ENCODE data around the gene FBXO42.
"Not testable (repeated sequence)": the region's sequence is repeated elsewhere in the genome, so short reads cannot be mapped to it uniquely, and the experiment has no call there.

Gene FBXO42

DNA sequence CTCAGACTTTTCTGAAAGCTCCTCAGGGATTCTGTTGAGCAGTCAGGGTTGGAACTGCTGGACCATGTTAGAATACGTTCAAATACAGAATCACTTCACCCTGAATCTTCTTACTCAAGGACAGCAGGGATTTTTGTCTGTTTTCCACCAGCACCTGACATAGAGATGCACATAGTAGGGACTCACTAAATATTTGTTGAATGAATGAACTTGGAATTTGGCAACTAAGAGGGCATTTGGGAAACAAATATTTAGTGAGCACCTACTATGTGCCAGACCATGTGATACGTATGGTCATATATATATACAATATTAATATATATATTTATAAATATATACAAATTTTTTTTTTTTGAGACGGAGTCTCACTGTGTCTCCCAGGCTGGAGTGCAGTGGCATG, 4.6 kb upstream of the FBXO42 start:
- TF ChIP-seq POLR2A (IDR thresholded peaks at IDR 0.05; ENCODE audit: low read depth, low read length): no peak
- DNase-seq (ENCODE audit: insufficient read length, low spot score) (no peak), FAIRE-seq (no peak)

DNA sequence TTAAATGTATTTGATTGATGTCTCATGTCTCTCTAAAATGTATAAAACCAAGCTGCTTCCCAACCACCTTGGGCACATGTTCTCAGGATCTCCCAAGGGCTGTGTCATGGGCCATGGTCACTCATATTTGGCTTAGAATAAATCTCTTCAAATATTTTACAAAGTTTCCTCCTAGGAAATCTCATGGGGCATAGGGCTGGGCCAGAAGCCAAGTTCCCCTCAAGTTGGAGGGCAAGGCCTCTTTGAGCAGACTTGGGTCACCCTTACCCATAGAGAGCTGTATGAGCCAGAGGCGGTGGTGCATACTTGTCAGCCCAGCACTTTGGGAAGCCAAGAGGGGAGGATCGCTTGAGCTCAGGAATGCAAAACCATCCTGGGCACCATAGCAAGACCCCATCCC, 2.3 kb upstream of the FBXO42 start:
- DNase-seq (ENCODE audit: insufficient read length, low spot score) (no peak), FAIRE-seq (no peak)
- TF ChIP-seq POLR2A (IDR thresholded peaks at IDR 0.05; ENCODE audit: low read depth, low read length): no peak

DNA sequence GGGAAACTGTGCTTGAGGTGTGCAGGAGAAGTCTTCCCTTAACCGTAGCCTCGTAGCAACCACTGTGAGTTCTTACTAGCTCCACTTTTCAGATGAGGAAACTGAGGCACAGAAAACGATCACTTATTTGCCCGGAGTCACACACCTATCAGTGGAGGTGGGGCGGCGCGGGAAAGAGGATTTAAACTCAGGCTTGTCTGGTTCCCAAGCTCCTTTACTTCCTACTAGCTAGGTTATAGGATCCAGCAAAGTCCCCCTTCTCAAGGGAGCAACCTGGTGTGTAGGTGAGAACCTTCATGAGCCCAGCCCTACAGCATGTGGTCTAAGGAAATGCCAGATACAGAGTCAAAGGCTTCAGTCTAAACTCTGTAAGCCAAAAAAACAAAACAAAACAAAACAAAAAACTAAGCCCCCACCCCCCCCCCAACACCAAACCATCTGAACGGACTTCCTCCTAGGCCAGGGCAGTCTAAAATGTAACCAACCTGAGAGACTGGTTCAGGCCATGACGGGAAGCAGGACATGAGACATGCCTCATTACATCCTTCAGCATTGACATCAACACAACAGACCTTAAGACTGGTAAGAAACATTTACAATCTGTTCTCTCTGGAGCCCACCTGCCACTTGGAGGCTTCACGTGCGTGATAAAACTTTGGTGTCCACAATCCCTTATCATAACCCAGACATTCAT, 709 bp upstream of the FBXO42 start:
- DNase-seq (ENCODE audit: insufficient read length, low spot score) (no peak), FAIRE-seq (no peak)
- TF ChIP-seq POLR2A (IDR thresholded peaks at IDR 0.05; ENCODE audit: low read depth, low read length): no peak

DNA sequence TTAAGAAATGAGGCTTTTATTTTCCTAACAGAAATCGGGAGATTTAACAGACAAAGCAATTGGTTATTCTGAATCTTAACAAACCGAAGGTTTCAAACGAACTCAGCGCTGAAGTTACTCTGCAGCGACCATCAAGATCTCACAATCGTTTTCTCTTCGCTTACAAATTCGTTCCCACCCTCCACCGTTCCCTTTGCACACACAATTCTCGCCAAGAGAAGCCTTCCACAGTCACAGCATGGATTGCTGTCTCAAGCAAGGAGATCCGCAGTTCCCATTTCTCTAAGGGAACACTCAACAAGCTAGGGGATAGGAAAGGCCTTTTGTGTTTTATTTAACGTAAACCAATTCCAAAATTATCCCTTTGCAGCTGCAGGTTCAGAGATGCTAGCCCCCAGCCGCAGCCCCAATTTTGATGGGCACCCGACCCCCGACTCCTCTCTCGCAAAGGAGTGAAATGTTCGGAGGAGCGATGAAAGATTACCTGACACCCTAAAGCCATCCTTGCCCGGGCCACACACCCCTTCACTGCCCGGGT, 755 bp downstream of the FBXO42 start:
- FAIRE-seq: peak; percentile 78
- no peak for DNase-seq (ENCODE audit: insufficient read length, low spot score)
- TF ChIP-seq POLR2A (IDR thresholded peaks at IDR 0.05; ENCODE audit: low read depth, low read length): no peak

DNA sequence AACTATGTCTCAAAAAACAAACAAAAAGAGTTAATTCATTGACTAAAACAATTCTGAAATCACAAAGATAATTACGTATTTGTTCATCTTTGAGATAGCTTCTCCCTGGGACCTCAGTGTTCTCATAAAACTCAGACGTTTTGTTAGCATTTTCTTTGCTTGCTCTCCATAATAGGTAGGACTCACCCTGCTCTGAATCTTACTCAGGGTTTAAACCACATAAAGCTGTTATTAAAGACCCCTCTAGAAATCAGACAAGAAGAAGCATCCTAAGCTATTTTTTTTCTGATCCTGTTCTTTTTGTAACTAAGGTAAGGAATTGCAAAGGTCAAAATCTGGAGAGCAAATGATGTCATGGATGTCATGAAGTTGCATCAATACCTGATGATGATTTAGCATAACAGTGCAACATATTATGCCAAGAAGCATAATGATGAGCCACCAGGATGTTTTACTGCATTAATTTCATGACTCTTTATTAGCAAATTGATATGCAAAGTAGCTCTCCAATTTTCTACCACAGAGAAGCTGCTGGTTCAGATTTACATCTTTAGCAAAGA, 2.4 kb downstream of the FBXO42 start:
- no peak for DNase-seq (ENCODE audit: insufficient read length, low spot score)
- no peak for FAIRE-seq
- no peak for TF ChIP-seq POLR2A (IDR thresholded peaks at IDR 0.05; ENCODE audit: low read depth, low read length)

DNA sequence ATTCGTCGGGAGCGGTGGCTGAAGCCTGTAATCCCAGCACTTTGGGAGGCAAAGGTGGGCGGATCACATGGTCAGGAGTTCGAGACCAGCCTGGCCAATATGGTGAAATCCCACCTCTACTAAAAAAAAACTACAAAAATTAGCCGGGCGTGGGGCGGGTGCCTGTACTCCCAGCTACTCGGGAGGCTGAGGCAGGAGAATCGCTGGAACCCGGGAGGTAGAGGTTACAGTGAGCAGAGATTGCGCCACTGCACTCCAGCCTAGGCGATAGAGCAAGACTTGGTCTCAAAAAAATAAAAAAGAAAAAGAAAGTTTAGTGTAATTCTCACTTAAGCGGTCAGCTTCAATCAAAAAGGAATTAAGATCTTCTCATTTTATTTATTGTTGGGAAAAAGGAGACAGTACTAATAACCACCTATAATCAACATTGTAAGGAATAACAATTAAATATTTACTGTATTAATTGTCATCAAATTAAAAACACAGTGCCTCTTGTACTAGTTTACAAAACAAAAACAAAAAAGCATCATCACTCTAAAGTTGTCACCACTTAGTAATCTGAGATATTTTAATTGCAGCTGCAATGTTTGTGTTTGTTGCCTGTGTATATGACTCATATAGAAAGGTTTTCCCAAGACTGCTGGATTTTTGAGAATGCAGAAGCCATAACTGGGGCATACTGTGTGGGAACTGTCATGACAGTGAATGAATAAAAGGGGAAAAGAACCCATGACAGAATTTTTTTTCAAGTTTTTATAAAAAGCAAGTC, 3.7 kb downstream of the FBXO42 start:
- peak; percentile 31 for DNase-seq (ENCODE audit: insufficient read length, low spot score)
- FAIRE-seq: no peak
- TF ChIP-seq POLR2A (IDR thresholded peaks at IDR 0.05; ENCODE audit: low read depth, low read length): no peak

DNA sequence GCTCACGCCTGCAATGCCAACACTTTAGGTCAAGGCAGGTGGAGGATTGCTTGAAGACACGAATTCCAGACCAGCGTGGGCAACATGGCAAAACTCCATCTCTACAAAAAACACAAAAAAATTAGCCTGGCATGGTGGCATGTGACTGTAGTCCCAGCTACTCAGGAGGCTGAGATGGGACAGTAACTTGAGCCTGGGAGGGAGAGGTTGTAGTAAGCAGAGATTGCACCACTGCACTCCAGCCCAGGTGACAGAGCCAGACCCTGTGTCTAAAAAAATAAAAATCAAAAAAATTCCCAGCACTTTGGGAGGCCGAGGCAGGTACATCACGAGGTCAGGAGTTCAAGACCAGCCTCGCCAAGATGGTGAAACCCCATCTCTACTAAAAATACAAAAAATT, 9.0 kb downstream of the FBXO42 start:
- DNase-seq (ENCODE audit: insufficient read length, low spot score); FAIRE-seq: not testable (repeated sequence)

DNA sequence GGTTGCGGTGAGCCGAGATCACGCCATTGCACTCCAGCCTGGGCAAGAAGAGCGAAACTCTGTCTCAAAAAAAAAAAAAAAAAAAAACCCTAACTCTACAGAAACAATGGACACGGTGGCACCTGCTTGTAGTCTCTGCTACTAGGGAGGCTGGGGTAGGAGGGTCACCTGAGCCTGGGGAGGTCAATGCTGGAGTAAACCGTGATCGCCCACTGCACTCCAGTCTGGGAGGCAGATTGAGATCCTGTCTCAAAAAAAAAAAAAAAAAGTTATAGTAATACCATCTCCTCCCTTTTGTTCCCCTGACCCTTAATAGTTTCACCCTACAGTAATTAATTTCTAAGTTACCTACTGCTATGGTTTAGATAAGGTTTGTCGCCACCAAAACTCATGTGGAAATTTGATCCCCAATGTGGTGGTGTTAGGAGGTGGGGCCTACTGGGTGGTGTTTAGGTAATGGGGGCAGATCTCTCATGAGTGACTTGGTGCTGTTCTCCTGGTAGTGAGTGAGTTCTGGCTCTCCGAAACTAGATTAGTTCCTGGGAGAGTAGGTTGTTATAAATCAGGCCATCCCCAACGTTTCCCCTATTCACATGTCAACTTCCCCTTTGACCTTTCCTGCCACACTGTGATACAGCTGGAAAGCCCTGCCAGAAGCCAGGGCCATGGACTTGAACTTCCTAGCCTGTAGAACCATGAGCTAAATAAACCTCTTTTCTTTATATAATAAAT, 9.8 kb downstream of the FBXO42 start:
- DNase-seq (ENCODE audit: insufficient read length, low spot score) (no peak), FAIRE-seq (no peak)
- TF ChIP-seq POLR2A (IDR thresholded peaks at IDR 0.05; ENCODE audit: low read depth, low read length): no peak

DNA sequence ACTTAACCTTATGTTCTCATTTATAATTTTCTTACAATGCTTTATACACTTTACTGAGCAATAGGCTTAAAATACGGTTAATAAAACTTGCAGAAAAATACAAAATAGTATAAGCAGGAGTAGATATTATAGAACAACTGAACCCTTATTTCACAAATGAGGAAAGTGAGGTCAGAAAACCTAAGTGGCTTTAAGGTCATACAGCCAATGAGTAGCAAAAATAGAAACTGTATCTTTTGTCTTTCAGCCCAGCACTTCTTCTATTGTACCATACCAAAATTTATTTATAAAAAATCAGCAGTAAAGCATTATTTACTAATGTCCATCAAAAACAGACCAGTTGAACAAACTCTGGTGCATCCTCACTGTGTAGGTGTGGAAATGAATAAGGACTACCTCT, 11.6 kb downstream of the FBXO42 start:
- no peak for TF ChIP-seq POLR2A (IDR thresholded peaks at IDR 0.05; ENCODE audit: low read depth, low read length)
- no peak for FAIRE-seq
- no peak for DNase-seq (ENCODE audit: insufficient read length, low spot score)

DNA sequence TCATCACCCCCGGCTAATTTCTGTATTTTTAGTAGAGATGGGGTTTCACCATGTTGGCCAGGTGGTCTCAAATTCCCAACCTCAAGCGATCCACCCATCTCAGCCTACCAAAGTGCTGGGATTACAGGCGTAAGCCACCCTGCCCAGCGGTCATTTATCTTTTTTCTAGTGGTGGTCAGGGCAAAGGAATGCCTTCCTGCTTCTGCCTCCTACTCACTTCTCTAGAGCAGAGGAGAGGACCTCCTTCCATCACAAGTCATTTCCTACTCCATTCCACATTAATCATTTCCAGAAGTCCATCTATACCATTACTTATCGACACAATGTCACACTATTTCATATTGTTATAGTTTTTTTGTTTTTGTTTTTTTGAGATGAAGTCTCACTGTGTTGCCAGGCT, 13.3 kb downstream of the FBXO42 start:
- DNase-seq (ENCODE audit: insufficient read length, low spot score) (no peak), FAIRE-seq (no peak)
- TF ChIP-seq POLR2A (IDR thresholded peaks at IDR 0.05; ENCODE audit: low read depth, low read length): no peak

DNA sequence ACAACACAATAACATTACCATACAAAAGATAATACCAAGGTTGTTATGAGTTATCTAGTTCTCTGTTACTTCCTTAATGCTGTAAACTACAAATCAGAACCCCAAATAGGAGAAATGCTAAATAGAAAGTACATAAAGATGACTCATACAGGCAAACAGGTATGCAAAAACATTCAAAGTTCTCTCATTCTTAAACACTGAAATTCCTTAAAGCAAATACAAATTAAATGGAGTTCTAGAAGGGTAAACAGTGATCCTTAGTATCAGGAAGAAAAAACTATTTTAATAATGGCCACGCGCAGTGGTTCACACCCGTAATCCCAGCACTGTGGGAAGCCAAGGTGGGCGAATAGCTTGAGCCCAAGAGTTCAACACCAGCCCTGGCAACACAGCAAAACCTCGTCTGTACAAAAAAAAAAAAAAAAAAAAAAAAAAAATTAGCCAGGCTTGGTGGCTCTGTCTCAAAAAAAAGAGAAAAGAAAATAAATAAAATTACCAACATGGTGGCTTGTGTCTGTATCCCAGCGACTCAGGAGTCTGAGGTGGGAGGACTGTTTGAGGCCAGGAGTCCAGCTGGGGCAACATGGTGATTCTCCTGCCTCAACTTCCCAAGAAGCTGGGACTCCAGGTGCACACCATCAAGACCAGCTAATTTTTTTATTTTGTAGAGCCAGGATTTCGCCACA, 17.5 kb downstream of the FBXO42 start:
- FAIRE-seq (no peak), DNase-seq (ENCODE audit: insufficient read length, low spot score) (no peak)
- no peak for TF ChIP-seq POLR2A (IDR thresholded peaks at IDR 0.05; ENCODE audit: low read depth, low read length)

DNA sequence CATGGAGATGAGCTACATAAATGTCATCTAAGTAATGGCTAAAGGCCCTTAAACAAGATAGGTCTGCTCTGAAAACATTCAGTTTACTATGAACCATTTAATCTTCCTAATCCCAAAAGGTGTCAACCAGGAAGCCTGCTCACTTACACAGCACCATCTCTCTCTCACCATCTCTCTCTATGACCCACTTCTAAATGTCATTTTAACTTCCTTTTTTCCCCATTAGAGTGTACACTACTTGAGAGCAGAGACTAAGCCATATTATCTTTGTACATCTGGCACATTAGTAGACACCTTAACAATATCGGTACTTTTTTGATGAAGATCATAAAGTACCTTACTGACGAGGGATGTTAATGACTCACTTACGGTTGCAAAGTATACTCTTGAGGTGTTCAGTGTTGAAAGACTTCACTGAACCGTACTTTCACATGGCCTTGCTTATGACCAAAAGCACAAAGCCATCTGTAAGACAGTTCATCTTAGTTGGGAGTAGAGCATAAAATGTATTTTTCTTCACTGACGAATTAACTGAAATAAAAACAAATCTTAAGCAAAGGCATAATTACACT, 25.4 kb downstream of the FBXO42 start:
- FAIRE-seq: no peak
- no peak for TF ChIP-seq POLR2A (IDR thresholded peaks at IDR 0.05; ENCODE audit: low read depth, low read length)
- DNase-seq (ENCODE audit: insufficient read length, low spot score): no peak

DNA sequence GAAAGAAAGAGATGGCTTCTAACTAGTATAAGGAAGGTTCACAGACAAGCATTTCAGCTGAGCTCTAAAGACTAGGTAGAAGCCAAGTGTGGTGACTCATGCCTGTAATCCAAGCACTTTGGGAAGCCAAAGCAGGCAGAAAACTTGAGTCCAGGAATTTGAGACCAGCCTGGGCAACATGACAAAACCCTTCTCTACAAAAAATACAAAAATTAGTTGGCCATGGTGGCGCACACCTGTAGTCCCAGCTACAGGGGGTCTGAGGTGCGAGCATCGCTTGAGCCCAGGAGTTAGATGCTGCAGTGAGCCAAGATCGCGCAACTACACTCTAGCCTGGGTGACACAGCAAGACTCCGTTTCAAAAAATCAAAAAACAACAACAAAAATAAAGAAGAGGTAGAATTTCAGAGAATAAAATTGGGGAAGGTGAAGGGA, 27.8 kb downstream of the FBXO42 start:
- FAIRE-seq (peak; percentile 92), DNase-seq (ENCODE audit: insufficient read length, low spot score) (peak; percentile 11)
- no peak for TF ChIP-seq POLR2A (IDR thresholded peaks at IDR 0.05; ENCODE audit: low read depth, low read length)
